Heart left ventricle (tissue), 16 donors: ENCODE results near the gene BEST3. TPM values are rescaled to one million over a fixed set of nuclear protein-coding genes. Genes with fewer than 3 reads are reported as not detected.

Source experiments
- ATAC-seq, 4 donors: fragments of 200-7000 bp; cut with Tn5 transposase; one replicate each; pipeline ENCODE4 v1.9.1; 2020 to 2022; ENCODE audit warnings: moderate library complexity in 4 of 4, mild to moderate bottlenecking in 3 of 4, moderate number of reproducible peaks in 1 of 4
- DNase-seq, 5 donors: peaks; one replicate each; pipeline ENCODE4 v3.0.0-alpha.2; 2020
- H3K27ac ChIP-seq, 12 donors: fragments of 200-600 bp; sonication (generic) in 4 of 12; one replicate each; pipeline versions ENCODE4 v1.5.0 to v1.8.0; 2016 to 2022; ENCODE audit warnings: mild to moderate bottlenecking in 2 of 12
- H3K27me3 ChIP-seq, 9 donors: fragments of 200-600 bp; sonication (generic) in 2 of 9; one replicate each; pipeline versions ENCODE4 v1.5.1 to v1.8.0; 2016 to 2022; ENCODE audit warnings: mild to moderate bottlenecking in 3 of 9
- H3K36me3 ChIP-seq, 9 donors: fragments of 200-600 bp; sonication (generic) in 2 of 9; one replicate each; pipeline versions ENCODE4 v1.5.0 to v1.8.0; 2018 to 2022; ENCODE audit warnings: mild to moderate bottlenecking in 2 of 9
- H3K4me1 ChIP-seq, 12 donors: fragments of 200-600 bp; sonication (generic) in 4 of 12; one replicate each; pipeline versions ENCODE4 v1.5.0 to v1.8.0; 2016 to 2022; ENCODE audit warnings: mild to moderate bottlenecking in 3 of 12
- H3K4me3 ChIP-seq, 12 donors: fragments of 200-600 bp; sonication (generic) in 4 of 12; one replicate each; pipeline versions ENCODE4 v1.5.0 to v1.8.0; 2017 to 2022; ENCODE audit warnings: mild to moderate bottlenecking in 9 of 12, moderate library complexity in 4 of 12
- H3K9me3 ChIP-seq, 12 donors: fragments of 200-600 bp; sonication (generic) in 4 of 12; one replicate each; pipeline versions ENCODE4 v1.5.0 to v1.8.0; 2016 to 2022; ENCODE audit warnings: mild to moderate bottlenecking in 1 of 12
- POLR2A ChIP-seq, 2 donors: fragments of 450-650 bp; IDR thresholded peaks; one replicate each; pipeline ENCODE4 v1.6.1; 2017; ENCODE audit warnings: antibody characterized with exemption in 2 of 2, mild to moderate bottlenecking in 2 of 2, moderate library complexity in 2 of 2
- WGBS, 4 donors: extraction: QIAGEN DNeasy Blood & Tissue Kit in 2 of 4; methylation state at CpG; one replicate each; pipeline versions ENCODE4 v1.1.5 to v1.1.7; 2013 to 2018; 5-methylcytosine and 5-hydroxymethylcytosine counted together
- intact Hi-C, 10 donors: fragments of 100-400 bp; cut with DNase I; formaldehyde crosslinking; loops; one replicate each; pipeline versions ENCODE4 v1.11.1 to v1.14.2; 2022
- polyA plus RNA-seq, 2 donors: library from polyadenylated mRNA; stranded (reverse); fragments of 200-250 nt; gene quantifications; one replicate each; pipeline ENCODE4 v1.2.3, GENCODE V29; 2013
- total RNA-seq, 9 donors: library from RNA; depleted of rRNA in 2 of 9; stranded (reverse); fragments of >200 nt in 2 of 9; fragmentation: NEBNext Ultra II Directional in 3 of 9; extraction: Animal tissue kit (Norgen Biotek cat#: 25700) in 3 of 9; gene quantifications; one replicate each; pipeline versions ENCODE4 v1.1.0 to v1.2.4, GENCODE V29; 2016 to 2023
- TF ChIP-seq, protein P1 (sequence below), 12 donors: fragments of 200-600 bp; sonication (generic) in 4 of 12; IDR thresholded peaks; one replicate each; pipeline versions ENCODE4 v1.5.0 to v1.8.0; 2018 to 2022; ENCODE audit warnings: antibody characterized with exemption in 12 of 12, mild to moderate bottlenecking in 5 of 12
- donor health status: ischemic (EF 13 %, LVEDD 7.1; RV severe dilation, severe dysfunction).
- donor health status: healthy with polysubstance abuse.
- donor health status: DM: no; HTN: yes; CAD: no.
- donor health status: DM: no; HTN: no; CAD: no.
- donor health status: ischemic (EF 25% LVEDD 6.9; RV normal size, moderate dysfunction).
- donor health status: ischemic (EF 25% LVEDD 5.7; RV mildly dilated, moderate dysfunction).
- donor health status: healthy.
- donor health status: DM: yes; HTN: yes; CAD: no.
- donor health status: ischemic (EF 35%, LVEDD 5.7; RV mildly dilated, moderate dysfunction).
- donor health status: nonischemic (EF 11% LVEDD 7.7; RV severe dilation, severe dysfunction).
- donor health status: DM: yes; HTN: yes; CAD: no.
- donor health status: PGD.
- donor health status: ischemic (EF 29% LVEDD 5.4; RV normal size, mild dysfunction).
- donor health status: nonischemic (EF 23%, LVEDD 6.1; RV moderate dilation, normal function).

BEST3 gene
- total and polyA plus RNA-seq, 11 donors, result 0.15 to 5.3 (median 0.43) TPM; not detected in 2

DNA sequence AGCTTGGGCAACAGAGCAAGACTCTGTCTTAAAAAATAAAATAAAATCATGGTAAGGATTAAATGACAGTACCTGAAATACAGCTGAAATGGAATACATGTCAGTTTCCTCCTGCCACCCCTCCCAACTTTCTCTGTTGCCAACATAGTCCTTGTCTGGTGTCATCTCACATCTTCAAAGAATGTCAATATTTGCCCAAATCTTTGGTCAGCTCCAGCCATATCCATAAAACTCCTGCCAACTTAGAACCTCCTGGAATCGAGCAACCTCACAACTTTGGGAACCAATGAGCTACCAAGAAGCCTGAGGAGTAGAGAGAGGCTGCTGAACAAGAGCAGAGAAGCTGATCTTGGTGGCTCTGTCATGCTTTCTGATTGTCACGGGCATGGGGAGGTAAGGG is 77.6 kb downstream of the BEST3 start:
- intact Hi-C loops, result no loop called here
- ATAC-seq (no peak), DNase-seq (no peak)
- no peak for TF ChIP-seq POLR2A (IDR thresholded peaks at IDR 0.05)
- TF ChIP-seq, protein P1, sequence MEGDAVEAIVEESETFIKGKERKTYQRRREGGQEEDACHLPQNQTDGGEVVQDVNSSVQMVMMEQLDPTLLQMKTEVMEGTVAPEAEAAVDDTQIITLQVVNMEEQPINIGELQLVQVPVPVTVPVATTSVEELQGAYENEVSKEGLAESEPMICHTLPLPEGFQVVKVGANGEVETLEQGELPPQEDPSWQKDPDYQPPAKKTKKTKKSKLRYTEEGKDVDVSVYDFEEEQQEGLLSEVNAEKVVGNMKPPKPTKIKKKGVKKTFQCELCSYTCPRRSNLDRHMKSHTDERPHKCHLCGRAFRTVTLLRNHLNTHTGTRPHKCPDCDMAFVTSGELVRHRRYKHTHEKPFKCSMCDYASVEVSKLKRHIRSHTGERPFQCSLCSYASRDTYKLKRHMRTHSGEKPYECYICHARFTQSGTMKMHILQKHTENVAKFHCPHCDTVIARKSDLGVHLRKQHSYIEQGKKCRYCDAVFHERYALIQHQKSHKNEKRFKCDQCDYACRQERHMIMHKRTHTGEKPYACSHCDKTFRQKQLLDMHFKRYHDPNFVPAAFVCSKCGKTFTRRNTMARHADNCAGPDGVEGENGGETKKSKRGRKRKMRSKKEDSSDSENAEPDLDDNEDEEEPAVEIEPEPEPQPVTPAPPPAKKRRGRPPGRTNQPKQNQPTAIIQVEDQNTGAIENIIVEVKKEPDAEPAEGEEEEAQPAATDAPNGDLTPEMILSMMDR (IDR thresholded peaks at IDR 0.05), result no peak
- no peak overlapping the region for H3K27ac ChIP-seq
- H3K9me3 ChIP-seq, result no peaks in the 10 kb centered on the region
- H3K4me1 ChIP-seq, result peaks cover 0 to 20% (median 5%) of the 10 kb centered on the region in 12 donors
- H3K36me3 ChIP-seq, result no peaks in the 10 kb centered on the region
- H3K4me3 ChIP-seq, result no peak overlapping the region
- no peaks in the 10 kb centered on the region for H3K27me3 ChIP-seq
- WGBS, 4 donors, result 82 to 97% (median 91%) methylated on average over 2 of the region's 2 CpGs

DNA sequence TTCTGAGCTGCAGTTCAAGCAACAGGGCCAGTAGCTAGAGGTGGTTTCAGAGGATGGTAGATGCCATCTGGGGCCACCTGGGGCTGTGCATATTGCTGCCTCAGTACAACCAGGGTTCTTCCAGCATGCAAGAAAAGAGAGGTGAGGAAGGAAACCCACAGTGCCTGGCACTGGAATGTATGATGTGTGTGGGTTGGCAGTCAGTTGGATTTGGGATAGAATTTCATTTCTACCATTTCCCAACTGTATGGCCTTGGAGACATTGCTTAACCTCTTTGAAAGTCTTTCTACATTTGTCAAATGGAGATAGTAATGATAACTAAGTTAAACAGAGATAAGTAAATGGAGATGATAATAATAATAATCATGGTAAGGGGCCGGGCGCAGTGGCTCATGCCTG is 78.2 kb downstream of the BEST3 start:
- H3K4me1 ChIP-seq, result peaks cover 0 to 18% (median 5%) of the 10 kb centered on the region in 12 donors
- TF ChIP-seq POLR2A (IDR thresholded peaks at IDR 0.05), result no peak
- TF ChIP-seq, protein P1 (IDR thresholded peaks at IDR 0.05), result no peak
- ATAC-seq, result no peak
- DNase-seq, result no peak
- H3K9me3 ChIP-seq, result no peaks in the 10 kb centered on the region
- H3K36me3 ChIP-seq, result no peaks in the 10 kb centered on the region
- H3K27me3 ChIP-seq, result no peaks in the 10 kb centered on the region
- intact Hi-C loops, result no loop called here
- 90 to 98% (median 95%) methylated on average over 2 of the region's 2 CpGs for WGBS, 4 donors
- no peak overlapping the region for H3K4me3 ChIP-seq
- no peak overlapping the region for H3K27ac ChIP-seq

GRCh38 chr12:69620077-69620476 is 79.0 kb downstream of the BEST3 start:
- peak overlapping the region in 5 of 12 donors; percentile 29 to 65 (median 33) for H3K27ac ChIP-seq
- intact Hi-C loops, result no loop called here
- no peaks in the 10 kb centered on the region for H3K9me3 ChIP-seq
- no peaks in the 10 kb centered on the region for H3K27me3 ChIP-seq
- DNase-seq (no peak), ATAC-seq (peak in 3 of 4 donors; percentile 19 to 69 (median 67))
- H3K36me3 ChIP-seq, result no peaks in the 10 kb centered on the region
- no peak for TF ChIP-seq POLR2A (IDR thresholded peaks at IDR 0.05)
- TF ChIP-seq, protein P1 (IDR thresholded peaks at IDR 0.05), result no peak
- no peak overlapping the region for H3K4me3 ChIP-seq
- 46 to 63% (median 52%) methylated on average over 4 of the region's 4 CpGs for WGBS, 4 donors
- peaks cover 0 to 18% (median 5%) of the 10 kb centered on the region in 12 donors for H3K4me1 ChIP-seq

- no peak overlapping the region for H3K4me3 ChIP-seq
- peaks cover 0 to 17% (median 5%) of the 10 kb centered on the region in 12 donors for H3K4me1 ChIP-seq
- no peaks in the 10 kb centered on the region for H3K9me3 ChIP-seq
- H3K36me3 ChIP-seq, result no peaks in the 10 kb centered on the region
- ATAC-seq (no peak), DNase-seq (no peak)
- H3K27ac ChIP-seq, result peak overlapping the region in 3 of 12 donors; percentile 30 to 53 (median 33)
- no peaks in the 10 kb centered on the region for H3K27me3 ChIP-seq
- TF ChIP-seq POLR2A (IDR thresholded peaks at IDR 0.05), result no peak
- TF ChIP-seq, protein P1 (IDR thresholded peaks at IDR 0.05), result no peak
- intact Hi-C loops, result no loop called here
- 39 to 47% (median 42%) methylated on average over 6 of the region's 6 CpGs for WGBS, 4 donors
Observed at GRCh38 chr12:69619050-69619449, 80.1 kb downstream of the BEST3 start.
